HG03432 (cell line): ENCODE results near the gene YAP1.
"Not testable (repeated sequence)": the region's sequence is repeated elsewhere in the genome, so short reads cannot be mapped to it uniquely, and the experiment has no call there.

Experiments used
- ATAC-seq: cut with Tn5 transposase; IDR thresholded peaks from one replicate; pipeline ENCODE4 v1.9.1; 2021; ENCODE audit warnings: mild to moderate bottlenecking, moderate library complexity; ENCODE audit not compliant: unreplicated experiment

YAP1 gene

GRCh38 chr11:102196816-102197215 lies 86.6 kb downstream of the YAP1 start:
- no peak for ATAC-seq

- ATAC-seq, result no peak
These were observed 87.5 kb downstream of the YAP1 start for GRCh38 chr11:102197670-102198139.

GRCh38 chr11:102199673-102200072 lies 89.4 kb downstream of the YAP1 start:
- ATAC-seq, result no peak

GRCh38 chr11:102200325-102200724 lies 90.1 kb downstream of the YAP1 start:
- ATAC-seq, result not testable (repeated sequence)

- no peak for ATAC-seq
These were observed 91.5 kb downstream of the YAP1 start for GRCh38 chr11:102201776-102202175.

- no peak for ATAC-seq
These were observed 92.7 kb downstream of the YAP1 start for GRCh38 chr11:102202972-102203371.

- no peak for ATAC-seq
These were observed 93.9 kb downstream of the YAP1 start for GRCh38 chr11:102204174-102204573.

GRCh38 chr11:102205805-102206204 lies 95.6 kb downstream of the YAP1 start:
- ATAC-seq, result peak; percentile 49

GRCh38 chr11:102208835-102209234 lies 98.6 kb downstream of the YAP1 start:
- ATAC-seq, result no peak

GRCh38 chr11:102214623-102215022 lies 104.4 kb downstream of the YAP1 start:
- no peak for ATAC-seq

- no peak for ATAC-seq
These were observed 106.3 kb downstream of the YAP1 start for GRCh38 chr11:102216433-102217075.

GRCh38 chr11:102220728-102221467 lies 110.7 kb downstream of the YAP1 start:
- no peak for ATAC-seq

- ATAC-seq, result peak; percentile 59
These were observed 113.6 kb downstream of the YAP1 start for GRCh38 chr11:102223859-102224258.

- ATAC-seq, result no peak
These were observed 115.7 kb downstream of the YAP1 start for GRCh38 chr11:102225689-102226568.

GRCh38 chr11:102226702-102227490 lies 116.6 kb downstream of the YAP1 start:
- no peak for ATAC-seq

GRCh38 chr11:102229510-102230123 lies 119.4 kb downstream of the YAP1 start:
- no peak for ATAC-seq

- ATAC-seq, result no peak
These were observed 119.9 kb downstream of the YAP1 start for GRCh38 chr11:102230186-102230585.

GRCh38 chr11:102230911-102231310 lies 120.7 kb downstream of the YAP1 start:
- no peak for ATAC-seq

- ATAC-seq, result no peak
These were observed 124.7 kb downstream of the YAP1 start for GRCh38 chr11:102234779-102235439.
